ENCODE results near the gene UBC. TPM values are rescaled to one million over a fixed set of nuclear protein-coding genes. Genes with fewer than 3 reads are reported as not detected.

The UBC gene
- polyA plus RNA-seq, 1 donor from 2014 or later, result 1,893 TPM

DNA sequence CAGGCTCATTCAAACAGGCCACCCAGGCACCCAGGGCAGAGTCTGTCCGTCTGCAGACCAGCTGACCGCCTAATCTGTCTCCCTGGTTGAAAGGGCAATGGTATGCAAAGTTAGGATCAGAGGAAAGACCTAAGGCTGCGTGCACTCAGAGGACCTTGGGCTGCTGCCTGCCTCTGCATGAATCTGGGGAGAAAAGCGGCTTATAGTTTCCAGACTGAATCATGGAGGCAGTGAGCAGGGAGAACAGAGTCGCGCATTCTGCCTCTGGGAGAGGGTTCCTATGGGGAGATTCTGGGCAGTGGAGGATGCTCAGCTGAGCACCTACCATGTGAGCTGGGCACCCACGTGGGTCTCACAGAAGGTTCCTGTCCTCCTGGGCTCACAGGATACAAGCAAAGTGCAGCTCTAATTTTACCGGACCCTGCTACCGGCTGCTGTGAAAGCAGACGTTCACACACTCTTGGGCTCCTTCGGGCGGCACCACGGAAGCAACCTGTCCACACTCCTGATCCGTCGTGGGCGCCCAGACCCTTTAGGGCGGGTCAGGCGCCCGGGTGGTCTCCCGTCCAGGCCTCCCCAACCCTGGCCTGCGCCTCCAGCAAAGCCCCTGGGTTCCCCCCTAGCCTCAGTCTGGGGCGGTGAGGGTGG lies 51.6 kb downstream of the UBC start:
- H3K27ac Mint-ChIP-seq, result peak overlapping the region; percentile 12 to 86 (median 70)
- H3K4me3 Mint-ChIP-seq, result peak overlapping the region; percentile 83 to 95 (median 88)
- H3K4me1 Mint-ChIP-seq, result peaks cover 24 to 38% (median 27%) of the 10 kb centered on the region in 3 donors
- no peaks in the 10 kb centered on the region for H3K9me3 Mint-ChIP-seq
- no peaks in the 10 kb centered on the region for H3K27me3 Mint-ChIP-seq
- peaks cover 2% of the 10 kb centered on the region for H3K36me3 Mint-ChIP-seq

DNA sequence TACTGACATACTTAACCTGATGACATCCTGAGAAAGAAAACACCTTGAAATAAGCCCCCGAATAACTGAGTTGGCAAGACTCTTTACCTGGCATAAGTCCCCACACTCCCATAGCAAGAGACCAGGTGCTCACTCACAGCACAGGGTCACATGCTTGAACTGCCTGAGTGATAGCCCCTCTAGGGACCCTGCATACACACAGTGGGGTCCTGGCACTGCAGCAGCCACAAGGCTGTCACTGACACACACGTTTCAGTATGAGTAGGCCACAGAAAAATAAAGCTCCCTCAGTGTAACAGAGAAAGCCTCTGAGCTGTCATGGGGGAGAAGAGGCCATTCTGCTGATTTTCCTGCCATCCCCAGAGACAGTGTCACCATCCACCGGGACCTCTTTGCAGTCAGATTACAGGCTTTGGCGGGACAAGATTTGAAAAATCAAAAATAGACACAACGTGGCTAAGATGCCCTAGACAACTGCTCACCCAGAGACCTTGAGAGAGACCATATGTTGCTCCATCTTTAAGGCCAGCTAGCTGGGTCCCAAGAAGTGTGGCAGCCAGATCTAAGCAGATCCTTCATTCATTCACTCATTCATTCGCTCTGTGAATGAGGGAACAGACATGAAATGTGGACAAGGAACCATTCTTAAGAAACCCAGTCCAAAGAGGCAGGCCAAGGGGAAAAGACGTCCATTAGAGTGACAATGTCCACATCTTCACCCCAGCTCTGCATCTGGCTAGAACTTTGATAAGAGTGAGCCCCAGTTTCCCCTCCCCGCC lies 52.4 kb downstream of the UBC start:
- H3K27ac Mint-ChIP-seq, result peak overlapping the region; percentile 12 to 86 (median 70)
- H3K4me3 Mint-ChIP-seq, result peak overlapping the region; percentile 83 to 95 (median 88)
- H3K4me1 Mint-ChIP-seq, result peaks cover 25 to 32% (median 29%) of the 10 kb centered on the region in 3 donors
- H3K27me3 Mint-ChIP-seq, result no peaks in the 10 kb centered on the region
- peaks cover 2% of the 10 kb centered on the region for H3K36me3 Mint-ChIP-seq
- H3K9me3 Mint-ChIP-seq, result no peaks in the 10 kb centered on the region

Other genes starting within 250 kb of the UBC start
- 23.9 TPM for gene SCARB1, start 50.8 kb downstream of the UBC start, polyA plus RNA-seq
- gene DHX37, start 74.5 kb upstream of the UBC start, polyA plus RNA-seq, result 5.7 TPM
- gene BRI3BP, start 79.0 kb upstream of the UBC start, polyA plus RNA-seq, result 5.9 TPM
- gene AACS, start 150.8 kb upstream of the UBC start, polyA plus RNA-seq, result 4.2 TPM

All from IgD-negative memory B cell (primary cell).